AG10803 (cell line): Measurements from ENCODE around the gene TBC1D17.

ENCODE experiments used
- DNase-seq: peaks from one replicate; pipeline ENCODE4 v3.0.0; 2010; ENCODE audit warnings: low read depth
- H3K4me3 ChIP-seq: 2 replicates; pipeline ENCODE4 v1.5.1; 2011; ENCODE audit warnings: mild to moderate bottlenecking, low read length, control low read depth
- TF ChIP-seq, protein P1 (sequence below): conservative IDR thresholded peaks from 2 replicates; pipeline ENCODE4 v1.5.1; 2011; ENCODE audit warnings: mild to moderate bottlenecking, low read length, control low read depth, inconsistent platforms

Gene TBC1D17

DNA sequence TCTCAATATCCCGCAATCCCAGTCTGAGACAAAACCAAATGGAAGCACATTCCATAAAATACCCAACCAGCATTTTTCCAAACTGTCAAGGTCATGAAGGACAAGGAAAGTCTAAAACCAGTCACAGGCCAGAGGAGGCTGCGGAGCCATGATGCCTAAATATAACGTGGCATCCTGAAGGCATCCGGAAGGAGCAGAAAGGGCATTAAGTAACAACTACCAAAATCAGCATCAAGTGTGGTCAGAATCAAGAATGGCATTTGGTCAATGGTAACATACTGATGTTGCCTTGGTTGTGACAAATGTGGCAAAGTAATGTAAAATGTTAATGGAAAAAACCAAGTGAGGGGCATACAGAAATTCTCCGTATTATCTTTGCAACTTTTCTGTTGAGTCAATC, 48.0 kb downstream of the TBC1D17 start:
- no peak for DNase-seq
- H3K4me3 ChIP-seq, result no peak overlapping the region
- TF ChIP-seq, protein P1, sequence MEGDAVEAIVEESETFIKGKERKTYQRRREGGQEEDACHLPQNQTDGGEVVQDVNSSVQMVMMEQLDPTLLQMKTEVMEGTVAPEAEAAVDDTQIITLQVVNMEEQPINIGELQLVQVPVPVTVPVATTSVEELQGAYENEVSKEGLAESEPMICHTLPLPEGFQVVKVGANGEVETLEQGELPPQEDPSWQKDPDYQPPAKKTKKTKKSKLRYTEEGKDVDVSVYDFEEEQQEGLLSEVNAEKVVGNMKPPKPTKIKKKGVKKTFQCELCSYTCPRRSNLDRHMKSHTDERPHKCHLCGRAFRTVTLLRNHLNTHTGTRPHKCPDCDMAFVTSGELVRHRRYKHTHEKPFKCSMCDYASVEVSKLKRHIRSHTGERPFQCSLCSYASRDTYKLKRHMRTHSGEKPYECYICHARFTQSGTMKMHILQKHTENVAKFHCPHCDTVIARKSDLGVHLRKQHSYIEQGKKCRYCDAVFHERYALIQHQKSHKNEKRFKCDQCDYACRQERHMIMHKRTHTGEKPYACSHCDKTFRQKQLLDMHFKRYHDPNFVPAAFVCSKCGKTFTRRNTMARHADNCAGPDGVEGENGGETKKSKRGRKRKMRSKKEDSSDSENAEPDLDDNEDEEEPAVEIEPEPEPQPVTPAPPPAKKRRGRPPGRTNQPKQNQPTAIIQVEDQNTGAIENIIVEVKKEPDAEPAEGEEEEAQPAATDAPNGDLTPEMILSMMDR, result no peak

DNA sequence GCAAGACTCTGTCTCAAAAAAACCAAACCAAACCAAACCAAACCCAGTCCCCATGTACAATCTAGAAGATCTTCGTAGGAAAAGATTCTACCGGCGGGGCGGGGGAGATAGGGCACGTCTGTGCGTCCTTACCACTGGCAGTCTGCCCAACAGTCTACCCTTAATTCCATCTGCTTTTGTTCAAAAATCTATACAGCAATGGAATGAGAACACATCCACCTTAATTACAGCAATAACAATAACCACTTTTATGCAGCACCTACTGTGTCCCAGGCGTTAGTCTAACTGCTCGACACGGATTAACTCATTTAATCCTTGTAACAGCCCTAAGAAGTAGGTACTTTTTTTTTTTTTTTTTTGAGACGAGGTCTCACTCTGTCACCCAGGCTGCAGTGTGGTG, 49.0 kb downstream of the TBC1D17 start:
- no peak overlapping the region for H3K4me3 ChIP-seq

DNA sequence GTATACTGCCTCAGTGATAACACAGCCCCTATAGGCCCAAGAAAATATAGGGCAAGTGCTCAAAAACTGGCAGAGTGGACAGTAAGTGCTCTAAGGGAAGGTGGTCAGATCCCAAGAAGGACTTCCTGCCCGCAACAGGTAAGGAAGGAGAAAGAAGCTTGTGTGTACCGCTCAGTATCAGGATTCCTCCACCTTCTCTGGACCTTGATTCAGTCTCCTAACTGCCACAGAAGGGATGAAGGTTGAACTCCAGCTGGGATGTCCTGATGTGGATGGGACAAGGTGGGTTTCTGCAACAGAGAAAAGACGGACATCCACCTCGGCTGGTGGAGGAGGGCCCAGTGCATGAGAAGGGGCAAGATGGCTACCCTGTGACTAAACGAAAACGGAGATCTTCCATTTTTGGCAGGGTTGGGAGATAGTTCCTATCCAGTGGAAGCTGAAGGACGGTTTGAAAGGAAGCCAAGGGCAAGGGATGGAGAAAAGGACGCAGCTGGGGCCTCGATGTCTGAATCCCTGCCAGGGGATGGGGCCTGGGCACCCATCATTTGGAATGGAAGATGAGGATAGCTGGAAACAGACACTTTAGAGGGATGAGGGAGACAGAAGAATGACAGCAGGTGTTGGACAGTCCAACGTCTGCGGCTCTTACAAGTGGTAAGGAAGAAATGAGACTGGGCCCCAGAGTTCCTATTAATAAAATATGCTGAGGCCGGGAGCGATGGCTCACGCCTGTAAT, 50.2 kb downstream of the TBC1D17 start:
- TF ChIP-seq, protein P1, result no peak
- no peak for DNase-seq
- H3K4me3 ChIP-seq, result peak overlapping the region; percentile 12; the same call in 1 of the 2 replicates

More for the DNA sequence above, 49.0 kb downstream of the TBC1D17 start:
- no peak for DNase-seq
- TF ChIP-seq, protein P1, result no peak

DNA sequence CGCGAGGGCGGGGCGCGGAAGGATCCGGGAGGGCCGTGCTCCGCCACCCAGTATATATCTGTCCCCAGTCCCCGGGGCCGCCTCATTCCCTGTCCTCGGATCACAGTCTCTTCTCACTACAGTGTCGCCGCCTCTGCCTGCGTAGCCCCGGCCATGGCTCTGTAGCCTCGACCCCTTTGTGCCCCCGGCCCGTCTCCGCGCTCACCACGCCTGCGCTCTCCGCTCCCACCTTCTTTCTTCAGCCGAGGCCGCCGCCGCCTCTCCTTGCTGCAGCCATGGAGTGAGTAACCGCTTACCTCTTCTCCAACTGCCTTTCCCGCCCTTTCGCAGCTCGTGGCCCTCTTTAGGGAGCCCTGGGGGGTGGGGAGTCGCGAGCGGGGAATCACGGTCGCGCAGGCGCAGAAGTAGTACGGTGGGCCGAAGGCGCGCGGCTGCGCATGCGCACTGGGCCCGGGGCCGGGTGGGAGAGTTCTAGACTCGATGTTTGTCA, 51.7 kb downstream of the TBC1D17 start, which contains the start of the genes ATF5 and NUP62:
ATF5 (plus strand) TSS at position 85 of the 490 bp plus-strand sequence. CDS start 1,646 bp downstream, outside the sequence.
NUP62 (minus strand) TSS at position 384 of the 490 bp plus-strand sequence. CDS start 19,697 bp downstream, outside the sequence.
- peak; percentile 72 for DNase-seq
- H3K4me3 ChIP-seq, result peak within 1 kb of the TSS; percentile 92
- TF ChIP-seq, protein P1, result no peak

DNA sequence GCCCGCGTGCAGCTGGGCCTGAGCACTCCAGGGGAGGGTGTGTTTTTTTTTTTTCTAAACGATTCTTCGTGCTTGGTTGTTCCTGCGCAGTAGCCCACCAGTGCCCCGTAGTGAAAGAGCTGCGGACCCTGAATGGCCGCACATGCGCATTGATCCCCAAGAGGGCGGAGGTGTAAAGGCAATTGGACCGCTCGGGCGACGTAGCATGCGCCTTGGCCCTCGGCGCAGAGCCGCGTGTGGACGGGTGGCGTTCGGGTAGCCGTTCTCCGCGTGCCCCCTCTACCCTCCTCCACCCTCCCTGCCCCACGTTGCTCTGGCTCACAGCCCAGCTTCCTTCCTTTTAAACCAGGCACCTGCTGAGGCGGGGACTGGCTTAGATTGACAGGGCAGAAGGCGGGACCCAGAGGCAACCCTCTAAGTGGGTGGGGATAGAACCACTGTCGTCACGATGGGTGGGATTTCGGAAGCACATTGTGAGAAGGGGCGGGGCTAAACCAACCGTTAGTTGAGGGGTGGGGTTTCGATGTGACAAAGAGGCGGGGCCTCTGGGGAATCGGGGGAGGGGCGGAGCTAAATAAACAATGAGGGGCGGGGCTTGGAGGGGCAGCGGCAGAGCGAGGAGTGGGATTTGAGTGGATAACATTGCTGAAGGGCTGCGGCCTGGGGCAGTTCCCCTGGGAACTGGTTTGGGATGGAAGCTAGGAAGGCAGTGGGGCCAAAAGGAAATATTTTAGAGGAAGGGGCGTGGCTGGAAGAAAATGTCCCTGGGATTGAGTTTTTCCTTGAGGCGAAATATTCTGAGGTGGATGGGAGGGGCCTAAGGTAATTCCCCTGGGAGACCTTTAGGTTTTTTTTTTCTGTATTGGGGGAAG, 52.3 kb downstream of the TBC1D17 start:
- DNase-seq, result peak; percentile 95
- peak overlapping the region; percentile 92 for H3K4me3 ChIP-seq
- TF ChIP-seq, protein P1, result no peak

DNA sequence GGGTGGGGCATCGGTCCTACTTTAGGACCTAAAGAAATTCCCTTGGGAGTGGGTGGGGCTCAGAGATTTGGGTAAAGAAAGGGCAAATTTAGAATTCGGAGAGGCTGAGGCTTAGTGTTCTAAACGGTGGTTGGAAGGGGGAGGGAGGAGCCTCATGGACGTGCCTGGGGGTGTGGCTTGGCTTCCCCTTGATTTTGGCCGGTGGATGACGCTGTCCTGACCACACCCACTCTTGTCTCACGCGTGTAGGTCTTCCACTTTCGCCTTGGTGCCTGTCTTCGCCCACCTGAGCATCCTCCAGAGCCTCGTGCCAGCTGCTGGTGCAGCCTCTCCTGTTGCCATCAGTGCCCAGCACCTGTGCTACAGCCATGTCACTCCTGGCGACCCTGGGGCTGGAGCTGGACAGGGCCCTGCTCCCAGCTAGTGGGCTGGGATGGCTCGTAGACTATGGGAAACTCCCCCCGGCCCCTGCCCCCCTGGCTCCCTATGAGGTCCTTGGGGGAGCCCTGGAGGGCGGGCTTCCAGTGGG, 53.0 kb downstream of the TBC1D17 start:
- DNase-seq, result no peak
- TF ChIP-seq, protein P1, result no peak
- peak overlapping the region; percentile 92 for H3K4me3 ChIP-seq
